ENCODE results near the gene SF1. TPM values are rescaled to one million over a fixed set of nuclear protein-coding genes. Genes with fewer than 3 reads are reported as not detected.

The SF1 gene
- polyA plus RNA-seq, 3 donors: 315 to 492 (median 440) TPM

Other genes with a start within 250 kb of the SF1 start
- 10 to 100 TPM; 27.7 to 38.9 (median 30.9) TPM for gene SLC22A11, start 222.6 kb downstream of the SF1 start, polyA plus RNA-seq (ENCODE audit: insufficient read length in 3 of 3)
- 1 to 10 TPM; 3.1 to 5.7 (median 5.6) TPM for gene SLC22A12, start 187.3 kb downstream of the SF1 start, polyA plus RNA-seq (ENCODE audit: insufficient read length in 3 of 3)
- 10 to 100 TPM; 17.8 to 24.6 (median 23.0) TPM for gene NRXN2, start 55.3 kb downstream of the SF1 start, polyA plus RNA-seq (ENCODE audit: insufficient read length in 3 of 3)
- gene RASGRP2, start 34.4 kb downstream of the SF1 start, polyA plus RNA-seq (ENCODE audit: insufficient read length in 3 of 3): 1 to 10 TPM; 4.1 to 6.7 (median 5.4) TPM
- gene PYGM, start 18.6 kb downstream of the SF1 start, polyA plus RNA-seq (ENCODE audit: insufficient read length in 3 of 3): 1 to 10 TPM; 2.2 to 2.4 (median 2.3) TPM
- gene MAP4K2, start 24.7 kb upstream of the SF1 start, polyA plus RNA-seq (ENCODE audit: insufficient read length in 3 of 3): 10 to 100 TPM; 20.4 to 27.6 (median 23.0) TPM
- gene MEN1, start 32.0 kb upstream of the SF1 start, polyA plus RNA-seq (ENCODE audit: insufficient read length in 3 of 3): 10 to 100 TPM; 44.7 to 49.1 (median 45.6) TPM
- gene CDC42BPG, start 66.1 kb upstream of the SF1 start, polyA plus RNA-seq (ENCODE audit: insufficient read length in 3 of 3): 1 to 10 TPM; 6.0 to 8.1 (median 8.0) TPM
- gene EHD1, start 100.1 kb upstream of the SF1 start, polyA plus RNA-seq (ENCODE audit: insufficient read length in 3 of 3): 10 to 100 TPM; 61.6 to 73.4 (median 68.3) TPM
- 10 to 100 TPM; 21.7 to 24.1 (median 23.3) TPM for gene ATG2A, start 138.7 kb upstream of the SF1 start, polyA plus RNA-seq (ENCODE audit: insufficient read length in 3 of 3)
- gene PPP2R5B, start 146.1 kb upstream of the SF1 start, polyA plus RNA-seq (ENCODE audit: insufficient read length in 3 of 3): 10 to 100 TPM; 14.7 to 18.4 (median 17.7) TPM
- gene GPHA2, start 157.4 kb upstream of the SF1 start, polyA plus RNA-seq (ENCODE audit: insufficient read length in 3 of 3): 1 to 10 TPM; 2.0 to 3.7 (median 2.1) TPM
- 1 to 10 TPM; 1.0 to 1.4 (median 1.3) TPM for gene MAJIN, start 193.6 kb upstream of the SF1 start, polyA plus RNA-seq (ENCODE audit: insufficient read length in 3 of 3)
- gene BATF2, start 218.4 kb upstream of the SF1 start, polyA plus RNA-seq (ENCODE audit: insufficient read length in 3 of 3): 1 to 10 TPM; 3.1 to 3.2 (median 3.1) TPM
- 10 to 100 TPM; 62.8 to 73.0 (median 71.0) TPM for gene ARL2, start 235.6 kb upstream of the SF1 start, polyA plus RNA-seq (ENCODE audit: insufficient read length in 3 of 3)
- gene SNX15, start 248.9 kb upstream of the SF1 start, polyA plus RNA-seq (ENCODE audit: insufficient read length in 3 of 3): 10 to 100 TPM; 31.7 to 32.7 (median 32.0) TPM

Data from renal pelvis (tissue), 3 donors.